GM12878 (cell line): Measurements from ENCODE around the gene ZBTB18. TPM values are rescaled to one million over a fixed set of nuclear protein-coding genes. Genes with fewer than 3 reads are reported as not detected.

Source experiments
- ATAC-seq: fragments of 200-7000 bp; cut with Tn5 transposase; 3 replicates; pipeline ENCODE4 v1.9.1; 2020; ENCODE audit warnings: mild to moderate bottlenecking, moderate library complexity
- BruUV-seq: library from RNA; stranded (reverse); fragments of 400-500 nt; replicated peaks from 2 replicates; lab custom pipeline; 2021; lab: Mats Ljungman, UMichigan
- CTCF ChIA-PET: fragments of 300-600 bp; sonication (Branson Sonifier 250); formaldehyde crosslinking; extraction: SDS; loops from one replicate; lab custom pipeline; 2021; ENCODE audit warnings: inconsistent platforms; lab: Yijun Ruan, JAX
- POLR2A ChIA-PET: fragments of 350-600 bp; formaldehyde crosslinking; extraction: SDS; loops from one replicate; lab custom pipeline; 2021; ENCODE audit warnings: inconsistent platforms; lab: Charles Lee
- RAD21 ChIA-PET: fragments of 300-600 bp; sonication (Branson Sonifier 250); formaldehyde crosslinking; loops from one replicate; lab custom pipeline; 2023; ENCODE audit warnings: antibody characterized with exemption; ENCODE audit not compliant: unreplicated experiment; lab: Charles Lee
- SMC1A ChIA-PET: fragments of 300-600 bp; sonication (Branson Sonifier 250); formaldehyde crosslinking; loops from one replicate; lab custom pipeline; 2023; ENCODE audit not compliant: unreplicated experiment, uncharacterized antibody; lab: Charles Lee
- DNase-seq: peaks from one replicate; pipeline ENCODE4 v3.0.0-alpha.2; 2011; ENCODE audit warnings: low read depth, low spot score
- FAIRE-seq: peaks from 3 replicates; lab custom pipeline; 2011; peaks lifted over from hg19 to GRCh38; lab: Jason Lieb, UNC
- H2AFZ ChIP-seq: 2 replicates; pipeline ENCODE4 v1.6.0; 2011; ENCODE audit warnings: low read depth, low read length, control low read depth; ENCODE audit not compliant: control insufficient read depth
- H3K27ac ChIP-seq: 2 replicates; pipeline ENCODE4 v1.5.1; 2011; ENCODE audit warnings: control low read depth; ENCODE audit not compliant: control insufficient read depth, insufficient read depth
- H3K27me3 ChIP-seq, 2 experiments: replicated peaks in 1 of 2; 2 replicates each; pipeline versions ENCODE4 v1.6.0 to v1.6.1; 2011; ENCODE audit warnings: low read length in 1 of 2; ENCODE audit not compliant: control insufficient read depth in 2 of 2, insufficient read depth in 2 of 2
- H3K36me3 ChIP-seq, 2 experiments: 2 replicates each; pipeline ENCODE4 v1.5.1; 2011; ENCODE audit warnings: low read length in 1 of 2; ENCODE audit not compliant: control insufficient read depth in 2 of 2, insufficient read depth in 2 of 2
- H3K4me1 ChIP-seq: 2 replicates; pipeline ENCODE4 v1.6.1; 2011; ENCODE audit warnings: mild to moderate bottlenecking, low read length, moderate library complexity, mixed read lengths; ENCODE audit not compliant: control insufficient read depth, insufficient read depth
- H3K4me2 ChIP-seq: 2 replicates; pipeline ENCODE4 v1.6.0; 2011; ENCODE audit warnings: control low read depth; ENCODE audit not compliant: control insufficient read depth, insufficient read depth
- H3K4me3 ChIP-seq: fragments of 200-600 bp; sonication (generic); 2 replicates; pipeline ENCODE4 v1.5.1; 2016
- H3K79me2 ChIP-seq: 2 replicates; pipeline ENCODE4 v1.6.0; 2011; ENCODE audit warnings: low read length; ENCODE audit not compliant: control insufficient read depth, insufficient read depth
- H3K9ac ChIP-seq: 2 replicates; pipeline ENCODE4 v1.8.0; 2011; ENCODE audit warnings: low read length, control low read depth, mixed read lengths; ENCODE audit not compliant: control insufficient read depth, insufficient read depth
- H3K9me3 ChIP-seq: replicated peaks from 3 replicates; pipeline ENCODE4 v1.5.1; 2011; ENCODE audit warnings: mild to moderate bottlenecking, low read length; ENCODE audit not compliant: control insufficient read depth, insufficient read depth
- H4K20me1 ChIP-seq: 2 replicates; pipeline ENCODE4 v1.6.0; 2011; ENCODE audit not compliant: control insufficient read depth, insufficient read depth
- MAX ChIP-seq: IDR thresholded peaks from 2 replicates; pipeline ENCODE4 v1.6.1; 2012; ENCODE audit warnings: low read depth, low read length, improper control_type of control experiment
- MYB ChIP-seq: fragments of 150-350 bp; IDR thresholded peaks from 2 replicates; pipeline ENCODE4 v1.6.1; 2014; ENCODE audit warnings: mild to moderate bottlenecking, low read depth, low read length, borderline replicate concordance
- NR2C1 ChIP-seq: fragments of 450-650 bp; IDR thresholded peaks from 2 replicates; pipeline ENCODE4 v1.6.1; 2017; ENCODE audit warnings: antibody characterized with exemption, mild to moderate bottlenecking, moderate library complexity
- POLR2AphosphoS5 ChIP-seq: IDR thresholded peaks from 2 replicates; pipeline ENCODE4 v1.6.1; 2011; ENCODE audit warnings: mild to moderate bottlenecking, low read length, inconsistent platforms
- SUZ12 ChIP-seq: fragments of 200-600 bp; sonication (generic); IDR thresholded peaks from one replicate; pipeline ENCODE4 v1.6.1; 2018; ENCODE audit warnings: antibody characterized with exemption, mild to moderate bottlenecking; ENCODE audit not compliant: unreplicated experiment
- TCF7 ChIP-seq: IDR thresholded peaks from 2 replicates; pipeline ENCODE4 v1.6.1; 2014; ENCODE audit warnings: antibody characterized with exemption, borderline replicate concordance
- whole genome bisulfite sequencing: methylation state at CpG from one replicate; pipeline ENCODE4 v1.1.6; 2016; ENCODE audit warnings: low lambda C conversion rate; ENCODE audit not compliant: insufficient replicate concordance, insufficient coverage; ENCODE audit errors: missing lambda C conversion rate; 5-methylcytosine and 5-hydroxymethylcytosine counted together
- in situ Hi-C: fragments of 300-500 bp; cut with MboI; formaldehyde crosslinking; loops from 9 replicates; pipeline ENCODE4 v1.14.3; 2018; ENCODE audit warnings: mixed read lengths
- intact Hi-C: fragments of 100-400 bp; cut with micrococcal nuclease; formaldehyde crosslinking; loops from one replicate; pipeline ENCODE4 v1.14.2; 2022; ENCODE audit not compliant: unreplicated experiment
- polyA plus RNA-seq, 11 experiments: library from polyadenylated mRNA; depleted of rRNA in 4 of 11; unstranded in 6 of 11; stranded (reverse) in 5 of 11; fragments of >200 nt; fragmentation: Nextera tagmentation in 4 of 11; fragmentation: Illumina TruSeq in 1 of 11; extraction: Ambion mirVana in 4 of 11; extraction: Trizol in 1 of 11; gene quantifications; 1 replicate in 1 of 11; 2 replicates in 10 of 11; pipeline versions ENCODE4 v1.2.1 to v1.2.3, GENCODE V29; 2011 to 2016; ENCODE audit warnings: inconsistent platforms in 2 of 11, missing spikeins in 2 of 11, low read depth in 1 of 11
- total RNA-seq, 4 experiments: library from RNA; depleted of rRNA in 3 of 4; stranded (reverse); fragments of >200 nt in 3 of 4; fragmentation: Illumina TruSeq in 1 of 4; extraction: Trizol in 1 of 4; gene quantifications; 2 replicates each; pipeline versions ENCODE4 v1.2.1 to v1.2.3, GENCODE V29; 2013 to 2021
- TF ChIP-seq, protein P1 (sequence below): IDR thresholded peaks from 2 replicates; pipeline ENCODE4 v1.6.1; 2011; ENCODE audit warnings: borderline replicate concordance, low read depth, mild to moderate bottlenecking, moderate library complexity, low read length; ENCODE audit not compliant: insufficient read depth, poor library complexity, severe bottlenecking
- TF ChIP-seq, protein P2 (sequence below): fragments of 450-650 bp; IDR thresholded peaks from 2 replicates; pipeline ENCODE4 v1.6.1; 2017; ENCODE audit warnings: mild to moderate bottlenecking, low read depth, inconsistent platforms; ENCODE audit not compliant: poor library complexity, severe bottlenecking

The ZBTB18 gene
- total and polyA plus RNA-seq, 10 of the 15 experiments (the other 5 are each of a cell fraction or from before 2014, with no cell fraction given): 0.27 to 8.6 (median 6.1) TPM

DNA sequence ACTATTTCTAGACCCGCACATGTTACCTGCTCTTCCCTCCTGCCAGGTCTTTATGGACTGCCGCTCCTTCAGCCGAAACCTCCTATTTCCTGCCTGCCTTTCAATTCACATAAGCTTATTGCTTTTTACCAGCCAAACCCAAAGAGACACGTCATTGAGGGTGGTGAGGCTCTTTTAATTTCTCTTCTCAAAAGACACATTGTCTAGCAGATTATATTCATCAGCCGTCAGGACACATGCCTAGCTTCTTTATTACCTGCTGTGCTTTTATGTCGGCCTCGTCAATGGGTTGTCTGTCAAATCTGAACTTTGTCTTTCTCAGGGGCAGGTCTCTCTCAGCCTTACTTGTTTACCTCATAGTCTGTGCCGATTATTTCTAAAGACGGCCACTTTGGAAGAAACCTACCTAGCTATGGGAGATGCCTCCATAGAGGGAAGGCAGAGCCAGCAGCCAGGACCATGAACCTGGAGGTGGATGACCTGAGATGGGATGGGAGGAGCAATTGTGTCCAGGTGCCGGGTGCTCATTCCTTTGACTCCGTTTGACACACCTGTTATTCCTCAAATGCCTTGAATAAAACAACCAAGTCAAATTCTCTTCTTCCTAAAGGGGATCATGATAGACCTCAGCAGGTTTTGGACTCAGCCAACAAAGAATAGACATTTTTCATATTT, 42.0 kb downstream of the ZBTB18 start:
- H3K4me2 ChIP-seq: no peak overlapping the region
- BruUV-seq: no TSS peak
- TF ChIP-seq SUZ12: no peak
- TF ChIP-seq MYB: no peak
- no peak for TF ChIP-seq POLR2AphosphoS5
- TF ChIP-seq TCF7: no peak
- TF ChIP-seq, protein P1, sequence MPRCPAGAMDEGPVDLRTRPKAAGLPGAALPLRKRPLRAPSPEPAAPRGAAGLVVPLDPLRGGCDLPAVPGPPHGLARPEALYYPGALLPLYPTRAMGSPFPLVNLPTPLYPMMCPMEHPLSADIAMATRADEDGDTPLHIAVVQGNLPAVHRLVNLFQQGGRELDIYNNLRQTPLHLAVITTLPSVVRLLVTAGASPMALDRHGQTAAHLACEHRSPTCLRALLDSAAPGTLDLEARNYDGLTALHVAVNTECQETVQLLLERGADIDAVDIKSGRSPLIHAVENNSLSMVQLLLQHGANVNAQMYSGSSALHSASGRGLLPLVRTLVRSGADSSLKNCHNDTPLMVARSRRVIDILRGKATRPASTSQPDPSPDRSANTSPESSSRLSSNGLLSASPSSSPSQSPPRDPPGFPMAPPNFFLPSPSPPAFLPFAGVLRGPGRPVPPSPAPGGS: no peak
- no peak for TF ChIP-seq MAX
- TF ChIP-seq NR2C1: no peak
- TF ChIP-seq, protein P2, sequence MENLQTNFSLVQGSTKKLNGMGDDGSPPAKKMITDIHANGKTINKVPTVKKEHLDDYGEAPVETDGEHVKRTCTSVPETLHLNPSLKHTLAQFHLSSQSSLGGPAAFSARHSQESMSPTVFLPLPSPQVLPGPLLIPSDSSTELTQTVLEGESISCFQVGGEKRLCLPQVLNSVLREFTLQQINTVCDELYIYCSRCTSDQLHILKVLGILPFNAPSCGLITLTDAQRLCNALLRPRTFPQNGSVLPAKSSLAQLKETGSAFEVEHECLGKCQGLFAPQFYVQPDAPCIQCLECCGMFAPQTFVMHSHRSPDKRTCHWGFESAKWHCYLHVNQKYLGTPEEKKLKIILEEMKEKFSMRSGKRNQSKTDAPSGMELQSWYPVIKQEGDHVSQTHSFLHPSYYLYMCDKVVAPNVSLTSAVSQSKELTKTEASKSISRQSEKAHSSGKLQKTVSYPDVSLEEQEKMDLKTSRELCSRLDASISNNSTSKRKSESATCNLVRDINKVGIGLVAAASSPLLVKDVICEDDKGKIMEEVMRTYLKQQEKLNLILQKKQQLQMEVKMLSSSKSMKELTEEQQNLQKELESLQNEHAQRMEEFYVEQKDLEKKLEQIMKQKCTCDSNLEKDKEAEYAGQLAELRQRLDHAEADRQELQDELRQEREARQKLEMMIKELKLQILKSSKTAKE: no peak
- TF ChIP-seq, all 136 proteins: peak for 0
- no peak overlapping the region for H3K9ac ChIP-seq
- H4K20me1 ChIP-seq: no peaks in the 10 kb centered on the region
- ChIA-PET SMC1A (no interaction called here), POLR2A (no interaction called here), RAD21 (no interaction called here), CTCF (no interaction called here)
- H3K4me3 ChIP-seq: no peak overlapping the region
- no peaks in the 10 kb centered on the region; a peak in 1 of 4 replicates for H3K27me3 ChIP-seq
- WGBS: 57% methylated on average over 10 of the region's 11 CpGs
- H3K79me2 ChIP-seq: no peaks in the 10 kb centered on the region
- H2AFZ ChIP-seq: no peak overlapping the region
- intact Hi-C loops (no loop called here), in situ Hi-C loops (no loop called here)
- FAIRE-seq (no peak), ATAC-seq (no peak), DNase-seq (no peak)
- H3K4me1 ChIP-seq: no peaks in the 10 kb centered on the region
- no peak overlapping the region for H3K27ac ChIP-seq
- no peaks in the 10 kb centered on the region for H3K36me3 ChIP-seq
- no peaks in the 10 kb centered on the region for H3K9me3 ChIP-seq
